ENCODE data around the gene SMU1.
"Not testable (repeated sequence)": the region's sequence is repeated elsewhere in the genome, so short reads cannot be mapped to it uniquely, and the experiment has no call there.

SMU1 gene

DNA sequence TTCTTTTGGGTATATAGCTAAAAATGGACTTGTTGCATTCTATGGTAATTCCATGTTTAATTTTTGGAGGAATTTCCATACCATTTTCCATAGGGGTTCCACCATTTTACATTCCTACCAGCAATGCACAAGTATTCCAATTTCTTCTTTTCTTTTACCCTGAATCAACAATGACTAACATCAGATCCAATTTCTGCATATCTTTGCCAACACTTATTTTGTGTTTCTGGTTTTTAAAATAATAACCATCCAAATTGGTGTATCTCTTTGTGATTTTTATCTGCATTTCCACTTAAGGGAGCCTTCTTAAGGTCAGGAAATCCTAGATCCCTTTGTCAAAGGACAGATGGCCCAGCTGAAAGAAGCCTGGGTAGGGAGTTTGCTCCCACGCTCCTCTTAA is 29.5 kb upstream of the SMU1 start:
- no peak overlapping the region for H3K27ac ChIP-seq (ENCODE audit: low read length)
- no peak overlapping the region for H3K9ac ChIP-seq (ENCODE audit: low read length in 2 of 2)
- peaks cover 0 to 2% of the 10 kb centered on the region in 2 donors for H3K36me3 ChIP-seq (ENCODE audit: control insufficient read depth in 2 of 2, insufficient read depth in 2 of 2, low read length in 2 of 2)
- H3K4me3 ChIP-seq (ENCODE audit: low read length in 2 of 2) = no peak overlapping the region
- no peaks in the 10 kb centered on the region for H3K27me3 ChIP-seq (ENCODE audit: control insufficient read depth in 1 of 2, insufficient read depth in 2 of 2, low read length in 2 of 2)
- peaks cover 9% of the 10 kb centered on the region for H3K4me1 ChIP-seq (ENCODE audit: control insufficient read depth, insufficient read depth, low read length)
- H3K9me3 ChIP-seq (ENCODE audit: control insufficient read depth in 2 of 2, low read length in 2 of 2) = no peaks in the 10 kb centered on the region

- H3K36me3 ChIP-seq (ENCODE audit: control insufficient read depth in 2 of 2, insufficient read depth in 2 of 2, low read length in 2 of 2) = peaks cover 0 to 2% of the 10 kb centered on the region in 2 donors
- no peak overlapping the region for H3K27ac ChIP-seq (ENCODE audit: low read length)
- H3K4me1 ChIP-seq (ENCODE audit: control insufficient read depth, insufficient read depth, low read length) = peaks cover 9% of the 10 kb centered on the region
- no peaks in the 10 kb centered on the region for H3K27me3 ChIP-seq (ENCODE audit: control insufficient read depth in 1 of 2, insufficient read depth in 2 of 2, low read length in 2 of 2)
- H3K9ac ChIP-seq (ENCODE audit: low read length in 2 of 2) = no peak overlapping the region
- H3K9me3 ChIP-seq (ENCODE audit: control insufficient read depth in 2 of 2, low read length in 2 of 2) = no peaks in the 10 kb centered on the region
- no peak overlapping the region for H3K4me3 ChIP-seq (ENCODE audit: low read length in 2 of 2)
Observed at GRCh38 chr9:33105504-33105903, 29.0 kb upstream of the SMU1 start.

- no peaks in the 10 kb centered on the region for H3K9me3 ChIP-seq (ENCODE audit: control insufficient read depth in 2 of 2, low read length in 2 of 2)
- H3K4me3 ChIP-seq (ENCODE audit: low read length in 2 of 2) = no peak overlapping the region
- H3K9ac ChIP-seq (ENCODE audit: low read length in 2 of 2) = no peak overlapping the region
- peaks cover 9% of the 10 kb centered on the region for H3K4me1 ChIP-seq (ENCODE audit: control insufficient read depth, insufficient read depth, low read length)
- H3K27me3 ChIP-seq (ENCODE audit: control insufficient read depth in 1 of 2, insufficient read depth in 2 of 2, low read length in 2 of 2) = no peaks in the 10 kb centered on the region
- no peaks in the 10 kb centered on the region for H3K36me3 ChIP-seq (ENCODE audit: control insufficient read depth in 2 of 2, insufficient read depth in 2 of 2, low read length in 2 of 2)
- H3K27ac ChIP-seq (ENCODE audit: low read length) = no peak overlapping the region
Observed at GRCh38 chr9:33104401-33104800, 27.9 kb upstream of the SMU1 start.

GRCh38 chr9:33103501-33104281 is 27.2 kb upstream of the SMU1 start:
- Histone ChIP-seq H3K27me3 (ENCODE audit: control insufficient read depth in 1 of 2, insufficient read depth in 2 of 2, low read length in 2 of 2) (no peaks in the 10 kb centered on the region), H3K9me3 (ENCODE audit: control insufficient read depth in 2 of 2, low read length in 2 of 2) (no peaks in the 10 kb centered on the region), H3K9ac (ENCODE audit: low read length in 2 of 2) (no peak overlapping the region), H3K4me3 (ENCODE audit: low read length in 2 of 2) (no peak overlapping the region), H3K4me1 (ENCODE audit: control insufficient read depth, insufficient read depth, low read length) (peaks cover 9% of the 10 kb centered on the region), H3K27ac (ENCODE audit: low read length) (no peak overlapping the region), H3K36me3 (ENCODE audit: control insufficient read depth in 2 of 2, insufficient read depth in 2 of 2, low read length in 2 of 2) (no peaks in the 10 kb centered on the region)

- Histone ChIP-seq H3K27me3 (ENCODE audit: control insufficient read depth in 1 of 2, insufficient read depth in 2 of 2, low read length in 2 of 2) (no peaks in the 10 kb centered on the region), H3K9me3 (ENCODE audit: control insufficient read depth in 2 of 2, low read length in 2 of 2) (no peaks in the 10 kb centered on the region), H3K4me1 (ENCODE audit: control insufficient read depth, insufficient read depth, low read length) (peaks cover 9% of the 10 kb centered on the region), H3K4me3 (ENCODE audit: low read length in 2 of 2) (no peak overlapping the region), H3K27ac (ENCODE audit: low read length) (no peak overlapping the region), H3K36me3 (ENCODE audit: control insufficient read depth in 2 of 2, insufficient read depth in 2 of 2, low read length in 2 of 2) (no peaks in the 10 kb centered on the region), H3K9ac (ENCODE audit: low read length in 2 of 2) (no peak overlapping the region)
Observed at GRCh38 chr9:33102551-33103210, 26.2 kb upstream of the SMU1 start.

DNA sequence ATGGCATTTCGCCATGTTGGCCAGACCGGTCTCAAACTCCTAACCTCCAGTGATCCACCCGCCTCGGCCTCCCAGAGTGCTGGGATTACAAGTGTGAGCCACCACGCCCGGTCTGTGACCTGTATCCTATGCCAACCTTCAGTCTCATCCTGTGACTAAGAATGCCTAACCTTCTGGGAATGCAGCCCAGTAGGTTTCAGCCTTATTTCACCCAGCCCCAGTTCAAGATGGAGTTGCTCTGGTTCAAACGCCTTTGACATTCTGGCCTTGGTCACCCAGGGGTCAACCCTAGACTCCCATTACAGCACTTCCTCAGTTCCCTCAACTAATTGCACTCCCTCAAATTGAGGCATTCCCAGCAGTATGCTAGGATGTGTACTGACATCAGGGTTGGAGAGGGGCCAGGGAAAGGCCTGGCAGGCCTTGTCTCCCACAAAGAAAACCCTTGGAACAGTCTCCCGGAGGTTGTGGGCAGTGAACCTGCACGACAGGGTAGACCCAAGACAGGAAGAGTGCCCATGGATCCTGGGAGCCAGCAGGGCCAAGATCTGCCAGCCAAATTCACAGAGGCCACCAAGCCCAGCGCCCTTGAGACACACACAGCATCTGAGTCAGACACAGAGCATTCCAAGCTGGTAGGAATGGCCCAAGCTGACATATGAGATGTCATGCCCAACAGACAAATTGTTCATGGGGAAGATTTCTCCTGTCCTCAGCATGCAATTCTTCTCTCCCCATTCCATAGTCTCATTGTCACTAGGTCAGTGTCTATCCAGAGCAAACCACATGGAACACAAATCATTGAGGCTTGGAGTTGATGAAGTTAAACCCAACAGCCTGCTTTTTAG is 24.9 kb upstream of the SMU1 start:
- Histone ChIP-seq H3K9me3 (ENCODE audit: control insufficient read depth in 2 of 2, low read length in 2 of 2) (no peaks in the 10 kb centered on the region), H3K36me3 (ENCODE audit: control insufficient read depth in 2 of 2, insufficient read depth in 2 of 2, low read length in 2 of 2) (no peaks in the 10 kb centered on the region), H3K9ac (ENCODE audit: low read length in 2 of 2) (no peak overlapping the region), H3K27me3 (ENCODE audit: control insufficient read depth in 1 of 2, insufficient read depth in 2 of 2, low read length in 2 of 2) (no peaks in the 10 kb centered on the region), H3K4me3 (ENCODE audit: low read length in 2 of 2) (no peak overlapping the region), H3K4me1 (ENCODE audit: control insufficient read depth, insufficient read depth, low read length) (peaks cover 2% of the 10 kb centered on the region), H3K27ac (ENCODE audit: low read length) (no peak overlapping the region)

DNA sequence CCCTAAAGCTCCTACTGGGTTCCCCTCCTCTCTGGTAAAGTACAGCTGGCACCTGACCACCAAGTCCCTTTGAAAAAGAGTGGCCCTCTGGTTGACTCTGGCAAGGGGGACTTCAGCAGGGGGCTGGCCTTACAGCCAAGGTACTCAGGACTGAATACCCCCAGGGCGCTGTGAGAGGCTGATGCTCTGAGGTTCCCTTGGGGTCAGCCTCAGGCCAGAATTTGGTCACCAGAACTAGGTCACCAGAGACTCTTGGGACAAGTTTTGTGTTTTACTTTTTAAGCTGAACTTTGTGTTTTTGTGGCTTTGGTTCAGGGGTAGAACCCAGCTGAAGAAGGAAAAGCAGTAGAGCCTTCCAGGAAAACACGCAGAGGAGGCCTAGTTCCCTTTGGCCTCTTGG is 23.3 kb upstream of the SMU1 start:
- H3K9me3 ChIP-seq (ENCODE audit: control insufficient read depth in 2 of 2, low read length in 2 of 2) = no peaks in the 10 kb centered on the region

GRCh38 chr9:33097192-33097591 is 20.7 kb upstream of the SMU1 start:
- Histone ChIP-seq H3K27me3 (ENCODE audit: control insufficient read depth in 1 of 2, insufficient read depth in 2 of 2, low read length in 2 of 2) (no peaks in the 10 kb centered on the region), H3K9ac (ENCODE audit: low read length in 2 of 2) (no peak overlapping the region), H3K4me3 (ENCODE audit: low read length in 2 of 2) (no peak overlapping the region), H3K36me3 (ENCODE audit: control insufficient read depth in 2 of 2, insufficient read depth in 2 of 2, low read length in 2 of 2) (no peaks in the 10 kb centered on the region), H3K9me3 (ENCODE audit: control insufficient read depth in 2 of 2, low read length in 2 of 2) (no peaks in the 10 kb centered on the region), H3K27ac (ENCODE audit: low read length) (no peak overlapping the region), H3K4me1 (ENCODE audit: control insufficient read depth, insufficient read depth, low read length) (no peaks in the 10 kb centered on the region)

More for the DNA sequence above, 23.3 kb upstream of the SMU1 start:
- Histone ChIP-seq H3K27me3 (ENCODE audit: control insufficient read depth in 1 of 2, insufficient read depth in 2 of 2, low read length in 2 of 2) (no peaks in the 10 kb centered on the region), H3K27ac (ENCODE audit: low read length) (no peak overlapping the region), H3K4me1 (ENCODE audit: control insufficient read depth, insufficient read depth, low read length) (no peaks in the 10 kb centered on the region), H3K36me3 (ENCODE audit: control insufficient read depth in 2 of 2, insufficient read depth in 2 of 2, low read length in 2 of 2) (no peaks in the 10 kb centered on the region), H3K4me3 (ENCODE audit: low read length in 2 of 2) (no peak overlapping the region), H3K9ac (ENCODE audit: low read length in 2 of 2) (no peak overlapping the region)

DNA sequence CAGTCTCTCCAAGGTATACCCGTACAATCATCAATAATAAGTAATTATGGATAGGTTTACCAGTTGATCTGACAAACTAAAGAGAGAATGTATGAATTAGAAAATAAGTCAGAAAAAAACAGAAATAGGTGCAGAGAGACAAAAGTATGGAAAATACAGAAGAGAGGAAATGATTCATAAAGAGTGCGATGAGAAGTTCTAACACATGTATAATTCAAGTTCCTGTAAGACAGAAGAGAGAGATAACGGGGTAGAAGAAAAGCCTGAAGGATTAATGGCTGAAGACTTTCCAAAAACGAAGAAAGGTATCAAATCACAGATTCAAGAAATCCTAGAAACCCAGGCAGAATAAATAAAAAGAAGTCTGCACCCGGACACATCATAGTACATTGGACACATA is 16.2 kb upstream of the SMU1 start:
- Histone ChIP-seq H3K9me3 (ENCODE audit: control insufficient read depth in 2 of 2, low read length in 2 of 2) (no peaks in the 10 kb centered on the region), H3K4me1 (ENCODE audit: control insufficient read depth, insufficient read depth, low read length) (no peaks in the 10 kb centered on the region), H3K4me3 (ENCODE audit: low read length in 2 of 2) (no peak overlapping the region), H3K36me3 (ENCODE audit: control insufficient read depth in 2 of 2, insufficient read depth in 2 of 2, low read length in 2 of 2) (no peaks in the 10 kb centered on the region), H3K27ac (ENCODE audit: low read length) (no peak overlapping the region), H3K27me3 (ENCODE audit: control insufficient read depth in 1 of 2, insufficient read depth in 2 of 2, low read length in 2 of 2) (no peaks in the 10 kb centered on the region), H3K9ac (ENCODE audit: low read length in 2 of 2) (no peak overlapping the region)

- H3K4me1 ChIP-seq (ENCODE audit: control insufficient read depth, insufficient read depth, low read length); H3K36me3 ChIP-seq (ENCODE audit: control insufficient read depth in 2 of 2, insufficient read depth in 2 of 2, low read length in 2 of 2); H3K27me3 ChIP-seq (ENCODE audit: control insufficient read depth in 1 of 2, insufficient read depth in 2 of 2, low read length in 2 of 2); H3K9me3 ChIP-seq (ENCODE audit: control insufficient read depth in 2 of 2, low read length in 2 of 2); H3K9ac ChIP-seq (ENCODE audit: low read length in 2 of 2); H3K4me3 ChIP-seq (ENCODE audit: low read length in 2 of 2); H3K27ac ChIP-seq (ENCODE audit: low read length): not testable (repeated sequence)
Observed at GRCh38 chr9:33085672-33086071, 9.2 kb upstream of the SMU1 start.

Measured in stomach smooth muscle (tissue), 2 donors.